ENCODE results near the gene CTSZ. TPM values are rescaled to one million over a fixed set of nuclear protein-coding genes. Genes with fewer than 3 reads are reported as not detected.

CTSZ gene
- total RNA-seq, 1 experiment from 2014 or later: 37.6 TPM

DNA sequence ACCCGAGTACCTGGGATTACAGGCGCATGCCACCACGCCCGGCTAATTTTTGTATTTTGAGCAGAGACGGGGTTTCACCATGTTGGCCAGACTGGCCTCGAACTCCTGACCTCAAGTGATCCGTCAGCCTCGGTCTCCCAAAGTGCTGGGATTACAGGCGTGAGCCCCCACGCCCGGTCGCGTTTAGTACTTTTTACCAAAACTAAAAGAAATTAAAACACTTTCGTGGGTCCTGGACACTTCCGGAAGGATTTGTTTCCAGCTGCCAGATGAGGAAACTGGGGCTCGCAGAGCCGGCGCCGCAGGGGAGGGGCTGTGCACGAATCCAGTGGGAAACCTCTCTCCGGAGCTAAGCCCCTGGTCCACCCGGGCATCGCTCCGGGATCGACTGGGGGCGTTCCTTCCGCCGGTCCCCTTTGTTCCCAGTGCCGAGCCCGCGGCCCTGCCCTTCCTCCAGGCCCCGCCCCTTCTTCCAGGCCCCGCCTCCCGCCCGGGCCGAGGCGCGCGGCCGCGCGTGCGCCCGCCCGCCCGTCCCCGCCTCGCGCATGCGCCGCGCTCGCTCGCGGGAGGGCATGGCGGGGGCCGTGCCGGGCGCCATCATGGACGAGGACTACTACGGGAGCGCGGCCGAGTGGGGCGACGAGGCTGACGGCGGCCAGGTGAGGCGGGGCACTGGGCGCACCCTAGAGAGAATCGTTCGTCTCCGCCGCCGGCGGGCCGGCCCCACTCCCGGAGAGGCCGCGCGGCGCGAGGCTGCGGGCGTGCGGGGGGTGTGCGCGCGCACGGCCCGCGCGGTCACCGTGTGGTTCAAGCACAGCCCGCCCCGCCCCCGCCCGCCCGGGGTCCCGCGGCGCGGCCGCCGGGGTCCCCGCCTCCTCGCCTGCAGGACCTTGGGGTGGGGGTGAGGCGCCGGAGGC is 26.1 kb downstream of the CTSZ start, which contains the start of gene NELFCD:
Gene NELFCD, plus strand, starts transcription at position 546 of the 917 bp plus-strand sequence. Its CDS starts 54 bp downstream, at position 600.
- WGBS (ENCODE audit: extremely low coverage, insufficient read length, low lambda C conversion rate): no CpG with 5 or more reads among the region's 109 CpGs
- Histone ChIP-seq H3K23ac (ENCODE audit: insufficient read length, low read depth, low read length) (no peak within 1 kb of the TSS), H2BK5ac (ENCODE audit: insufficient read length, low read length) (peak within 1 kb of the TSS; percentile 61), H3K56ac (ENCODE audit: insufficient read length, low read depth, low read length) (peak within 1 kb of the TSS; percentile 52), H2AFZ (ENCODE audit: low read length) (peak within 1 kb of the TSS; percentile 57), H3K79me1 (ENCODE audit: insufficient read depth, low read depth, low read length, poor library complexity, severe bottlenecking) (peaks cover 4% of the 10 kb centered on the region), H4K91ac (ENCODE audit: insufficient read length, low read depth, low read length) (no peak within 1 kb of the TSS), H4K5ac (ENCODE audit: insufficient read length, low read depth, low read length) (no peak within 1 kb of the TSS), H2BK20ac (ENCODE audit: low read depth, low read length, poor library complexity, severe bottlenecking) (no peak within 1 kb of the TSS), H3K79me2 (ENCODE audit: insufficient read depth, low read length) (peaks cover 10% of the 10 kb centered on the region; the same call in 1 of the 2 replicates), H2BK12ac (ENCODE audit: insufficient read length, low read depth, low read length) (no peak within 1 kb of the TSS), H3K4me2 (ENCODE audit: insufficient read depth, insufficient read length, low read length) (peak within 1 kb of the TSS; percentile 99), H2BK120ac (ENCODE audit: low read depth, low read length, poor library complexity, severe bottlenecking) (peak within 1 kb of the TSS; percentile 2), H3K14ac (ENCODE audit: insufficient read depth, low read length) (peak within 1 kb of the TSS; percentile 92), H3K9me3 (ENCODE audit: control insufficient read depth, low read depth, low read length) (no peaks in the 10 kb centered on the region), H3K9ac (ENCODE audit: extremely low read depth, insufficient read length, low read length) (peak within 1 kb of the TSS; percentile 94), H3K27me3 (ENCODE audit: insufficient read depth, low read length) (no peaks in the 10 kb centered on the region), H3K23me2 (ENCODE audit: insufficient read length, low read depth, low read length, poor library complexity, severe bottlenecking) (peaks cover 6% of the 10 kb centered on the region), H2AK5ac (ENCODE audit: insufficient read length, low read length) (no peak within 1 kb of the TSS), H3K27ac (ENCODE audit: insufficient read length, low read depth, low read length) (peak within 1 kb of the TSS; percentile 27), H3K18ac (ENCODE audit: insufficient read length, low read depth, low read length) (peak within 1 kb of the TSS; percentile 71), H3K4me1 (ENCODE audit: insufficient read depth, low read length) (peaks cover 4% of the 10 kb centered on the region; the same call in 1 of the 2 replicates), H4K20me1 (ENCODE audit: control insufficient read depth, insufficient read depth, insufficient read length) (no peaks in the 10 kb centered on the region), H4K8ac (replicated peaks; ENCODE audit: insufficient read length, low read depth, low read length) (no peak within 1 kb of the TSS), H3K4ac (ENCODE audit: low read depth, low read length) (no peak within 1 kb of the TSS; the same call in 1 of the 2 replicates), H2BK15ac (ENCODE audit: low read depth, low read length) (peak within 1 kb of the TSS; percentile 65; the same call in 1 of the 2 replicates), H3T11ph (ENCODE audit: low read length) (peak within 1 kb of the TSS; percentile 22)
- peak within 1 kb of the TSS; percentile 84 to 91 for H3K4me3 Mint-ChIP-seq
- H3K36me3 Mint-ChIP-seq (ENCODE audit: insufficient read depth in 1 of 3, low read depth in 3 of 3): peaks cover 0 to 11% (median 11%) of the 10 kb centered on the region in 3 experiments; a peak in 6 of 7 replicates
- peaks cover 12% of the 10 kb centered on the region for H3K27me3 Mint-ChIP-seq (ENCODE audit: low read depth)
- peak; percentile 93 for DNase-seq
- peaks cover 30 to 32% of the 10 kb centered on the region in 2 experiments for H3K4me1 Mint-ChIP-seq
- TF ChIP-seq, protein P1, sequence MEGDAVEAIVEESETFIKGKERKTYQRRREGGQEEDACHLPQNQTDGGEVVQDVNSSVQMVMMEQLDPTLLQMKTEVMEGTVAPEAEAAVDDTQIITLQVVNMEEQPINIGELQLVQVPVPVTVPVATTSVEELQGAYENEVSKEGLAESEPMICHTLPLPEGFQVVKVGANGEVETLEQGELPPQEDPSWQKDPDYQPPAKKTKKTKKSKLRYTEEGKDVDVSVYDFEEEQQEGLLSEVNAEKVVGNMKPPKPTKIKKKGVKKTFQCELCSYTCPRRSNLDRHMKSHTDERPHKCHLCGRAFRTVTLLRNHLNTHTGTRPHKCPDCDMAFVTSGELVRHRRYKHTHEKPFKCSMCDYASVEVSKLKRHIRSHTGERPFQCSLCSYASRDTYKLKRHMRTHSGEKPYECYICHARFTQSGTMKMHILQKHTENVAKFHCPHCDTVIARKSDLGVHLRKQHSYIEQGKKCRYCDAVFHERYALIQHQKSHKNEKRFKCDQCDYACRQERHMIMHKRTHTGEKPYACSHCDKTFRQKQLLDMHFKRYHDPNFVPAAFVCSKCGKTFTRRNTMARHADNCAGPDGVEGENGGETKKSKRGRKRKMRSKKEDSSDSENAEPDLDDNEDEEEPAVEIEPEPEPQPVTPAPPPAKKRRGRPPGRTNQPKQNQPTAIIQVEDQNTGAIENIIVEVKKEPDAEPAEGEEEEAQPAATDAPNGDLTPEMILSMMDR (conservative IDR thresholded peaks at IDR 0.05): no peak
- peak within 1 kb of the TSS; percentile 73 to 94 (median 81); a peak in 4 of 7 replicates for H3K27ac Mint-ChIP-seq
- H3K9me3 Mint-ChIP-seq: no peaks in the 10 kb centered on the region; a peak in 2 of 5 replicates

Measured in H9 (cell line).